Ramos (cell line): Measurements from ENCODE around the gene STOX1.
"Not testable (repeated sequence)": the region's sequence is repeated elsewhere in the genome, so short reads cannot be mapped to it uniquely, and the experiment has no call there.

Source experiments
- in situ Hi-C: fragments of 300-500 bp; cut with MboI; formaldehyde crosslinking; loops from one replicate; pipeline ENCODE4 v1.14.3; 2022; ENCODE audit warnings: low sequenced_read_pairs; ENCODE audit not compliant: unreplicated experiment

STOX1 gene

GRCh38 chr10:68876246-68877138, 49.2 kb downstream of the STOX1 start:
- in situ Hi-C loops: no loop called here

- in situ Hi-C loops: no loop called here
These were observed 50.3 kb downstream of the STOX1 start for GRCh38 chr10:68877482-68878110.

- in situ Hi-C loops: no loop called here
These were observed 51.2 kb downstream of the STOX1 start for GRCh38 chr10:68878496-68878895.

- in situ Hi-C loops: no loop called here
These were observed 52.3 kb downstream of the STOX1 start for GRCh38 chr10:68879628-68880027.

- in situ Hi-C loops: no loop called here
These were observed 52.9 kb downstream of the STOX1 start for GRCh38 chr10:68880181-68880580.

- in situ Hi-C loops: no loop called here
These were observed 67.7 kb downstream of the STOX1 start for GRCh38 chr10:68895041-68895440.

GRCh38 chr10:68897336-68897741, 70.0 kb downstream of the STOX1 start:
- in situ Hi-C loops: no loop called here

GRCh38 chr10:68899186-68899745, 71.9 kb downstream of the STOX1 start:
- in situ Hi-C loops: no loop called here

- in situ Hi-C loops: no loop called here
These were observed 73.2 kb downstream of the STOX1 start for GRCh38 chr10:68900427-68901104.

- in situ Hi-C loops: no loop called here
These were observed 74.0 kb downstream of the STOX1 start, which contains the start of gene DDX50 for GRCh38 chr10:68901105-68901927. DDX50 (plus strand) TSS chr10:68901315; CDS start chr10:68901385, 70 bp downstream.

GRCh38 chr10:68902382-68902781, 75.1 kb downstream of the STOX1 start:
- in situ Hi-C loops: no loop called here

GRCh38 chr10:68924593-68924992, 97.3 kb downstream of the STOX1 start:
- in situ Hi-C loops: no loop called here

- in situ Hi-C loops: no loop called here
These were observed 98.2 kb downstream of the STOX1 start for GRCh38 chr10:68925489-68925888.

- in situ Hi-C loops: not testable (repeated sequence)
These were observed 101.8 kb downstream of the STOX1 start for GRCh38 chr10:68929157-68929556.

GRCh38 chr10:68929888-68930287, 102.6 kb downstream of the STOX1 start:
- in situ Hi-C loops: not testable (repeated sequence)

- in situ Hi-C loops: not testable (repeated sequence)
These were observed 105.5 kb downstream of the STOX1 start for GRCh38 chr10:68932860-68933259.

- in situ Hi-C loops: no loop called here
These were observed 107.7 kb downstream of the STOX1 start for GRCh38 chr10:68934994-68935393.

GRCh38 chr10:68938117-68938516, 110.8 kb downstream of the STOX1 start:
- in situ Hi-C loops: no loop called here

GRCh38 chr10:68938884-68939283, 111.6 kb downstream of the STOX1 start:
- in situ Hi-C loops: no loop called here

GRCh38 chr10:68940917-68941316, 113.6 kb downstream of the STOX1 start:
- in situ Hi-C loops: not testable (repeated sequence)
